Sigmoid colon (tissue), 7 donors: Measurements from ENCODE around the gene GARRE1. TPM values are rescaled to one million over a fixed set of nuclear protein-coding genes. Genes with fewer than 3 reads are reported as not detected.

Experiments used
- DNase-seq: peaks from one replicate; pipeline ENCODE4 v3.0.0-alpha.2; 2019
- H3K27ac ChIP-seq, 4 donors: fragments of 200-600 bp; sonication (generic); one replicate each; pipeline ENCODE4 v1.5.1; 2016 to 2019; ENCODE audit warnings: mild to moderate bottlenecking in 1 of 4
- H3K27me3 ChIP-seq, 3 donors: fragments of 200-600 bp; sonication (generic); one replicate each; pipeline ENCODE4 v1.5.1; 2019; ENCODE audit warnings: mild to moderate bottlenecking in 1 of 3
- H3K36me3 ChIP-seq, 4 donors: fragments of 200-600 bp; sonication (generic); one replicate each; pipeline ENCODE4 v1.5.1; 2016 to 2019
- H3K4me1 ChIP-seq, 4 donors: fragments of 200-600 bp; sonication (generic); one replicate each; pipeline ENCODE4 v1.5.1; 2017 to 2019
- H3K4me3 ChIP-seq, 4 donors: fragments of 200-600 bp; sonication (generic); one replicate each; pipeline ENCODE4 v1.5.1; 2017 to 2019; ENCODE audit warnings: mild to moderate bottlenecking in 2 of 4, moderate library complexity in 1 of 4
- H3K9me3 ChIP-seq, 4 donors: fragments of 200-600 bp in 3 of 4; sonication (generic) in 3 of 4; one replicate each; pipeline versions ENCODE4 v1.5.1 to v1.6.1; 2013 to 2019
- EP300 ChIP-seq, 4 donors: sonication (generic); formaldehyde crosslinking; IDR thresholded peaks; one replicate each; pipeline ENCODE4 v1.6.1; 2017; ENCODE audit warnings: antibody characterized with exemption in 4 of 4
- POLR2A ChIP-seq, 2 donors: fragments of 450-650 bp; IDR thresholded peaks; one replicate each; pipeline ENCODE4 v1.6.1; 2016; ENCODE audit warnings: antibody characterized with exemption in 2 of 2, mild to moderate bottlenecking in 2 of 2, moderate library complexity in 2 of 2
- POLR2AphosphoS5 ChIP-seq, 4 donors: sonication (generic); formaldehyde crosslinking; IDR thresholded peaks; one replicate each; pipeline ENCODE4 v1.6.1; 2017; ENCODE audit warnings: antibody characterized with exemption in 4 of 4
- WGBS, 2 donors: extraction: QIAGEN DNeasy Blood & Tissue Kit; methylation state at CpG; one replicate each; pipeline ENCODE4 v1.1.7; 2013; 5-methylcytosine and 5-hydroxymethylcytosine counted together
- intact Hi-C: fragments of 100-400 bp; cut with DNase I; formaldehyde crosslinking; loops from one replicate; pipeline ENCODE4 v1.15.1; 2023
- polyA plus RNA-seq, 3 donors: library from polyadenylated mRNA; stranded (reverse); fragments of 200-250 nt; gene quantifications; one replicate each; pipeline ENCODE4 v1.2.3, GENCODE V29; 2013
- total RNA-seq, 4 donors: library from RNA; depleted of rRNA; stranded (reverse); fragments of >200 nt; gene quantifications; one replicate each; pipeline ENCODE4 v1.1.0, GENCODE V29; 2016
- TF ChIP-seq, protein P1 (sequence below), 4 experiments: fragments of 450-650 bp in 3 of 4; fragments of 200-600 bp in 1 of 4; IDR thresholded peaks; one replicate each; pipeline ENCODE4 v1.5.1; 2016 to 2019; ENCODE audit warnings: antibody characterized with exemption in 4 of 4, mild to moderate bottlenecking in 3 of 4, moderate library complexity in 2 of 4
- donor health status: healthy with polysubstance abuse.
- donor health status: Bipolar disorder and iron deficiency.
- donor health status: healthy.

Gene GARRE1
- total and polyA plus RNA-seq, 7 donors, result 3.5 to 20.2 (median 11.1) TPM

DNA sequence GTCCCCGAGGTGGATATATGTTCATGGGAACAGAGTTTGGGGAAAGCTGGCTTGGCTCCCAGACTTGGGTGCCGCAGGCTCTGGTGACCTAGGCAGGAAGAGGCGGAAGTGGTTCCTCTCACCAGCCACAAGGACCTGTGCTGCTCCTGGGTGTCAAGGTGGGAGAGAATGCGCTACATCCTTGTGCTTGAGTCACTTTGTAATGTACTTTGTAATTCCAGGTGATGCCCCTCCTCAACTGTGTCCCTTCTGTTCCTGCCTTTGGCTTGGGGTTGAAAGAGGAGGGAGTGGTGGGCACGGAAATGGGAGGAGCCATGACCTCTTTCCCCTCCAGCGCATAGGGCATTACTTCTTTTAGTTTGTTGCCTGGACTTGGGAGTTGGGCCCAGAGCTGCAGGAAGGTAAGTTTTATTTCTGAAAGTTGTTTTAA lies 10.9 kb downstream of the GARRE1 start:
- WGBS, 2 donors, result 80% methylated on average over 6 of the region's 6 CpGs
- H3K4me3 ChIP-seq, result no peak overlapping the region
- H3K9me3 ChIP-seq, result no peaks in the 10 kb centered on the region
- no peaks in the 10 kb centered on the region for H3K27me3 ChIP-seq
- peak overlapping the region in 3 of 4 donors; percentile 8 to 59 (median 25) for H3K27ac ChIP-seq
- DNase-seq, result no peak
- peaks cover 0 to 38% (median 19%) of the 10 kb centered on the region in 4 donors for H3K4me1 ChIP-seq
- intact Hi-C loops, result no loop called here
- H3K36me3 ChIP-seq, result no peaks in the 10 kb centered on the region
- peak in 2 of 4 donors; percentile 15 to 36 for TF ChIP-seq POLR2AphosphoS5 (IDR thresholded peaks at IDR 0.05)
- TF ChIP-seq, protein P1, sequence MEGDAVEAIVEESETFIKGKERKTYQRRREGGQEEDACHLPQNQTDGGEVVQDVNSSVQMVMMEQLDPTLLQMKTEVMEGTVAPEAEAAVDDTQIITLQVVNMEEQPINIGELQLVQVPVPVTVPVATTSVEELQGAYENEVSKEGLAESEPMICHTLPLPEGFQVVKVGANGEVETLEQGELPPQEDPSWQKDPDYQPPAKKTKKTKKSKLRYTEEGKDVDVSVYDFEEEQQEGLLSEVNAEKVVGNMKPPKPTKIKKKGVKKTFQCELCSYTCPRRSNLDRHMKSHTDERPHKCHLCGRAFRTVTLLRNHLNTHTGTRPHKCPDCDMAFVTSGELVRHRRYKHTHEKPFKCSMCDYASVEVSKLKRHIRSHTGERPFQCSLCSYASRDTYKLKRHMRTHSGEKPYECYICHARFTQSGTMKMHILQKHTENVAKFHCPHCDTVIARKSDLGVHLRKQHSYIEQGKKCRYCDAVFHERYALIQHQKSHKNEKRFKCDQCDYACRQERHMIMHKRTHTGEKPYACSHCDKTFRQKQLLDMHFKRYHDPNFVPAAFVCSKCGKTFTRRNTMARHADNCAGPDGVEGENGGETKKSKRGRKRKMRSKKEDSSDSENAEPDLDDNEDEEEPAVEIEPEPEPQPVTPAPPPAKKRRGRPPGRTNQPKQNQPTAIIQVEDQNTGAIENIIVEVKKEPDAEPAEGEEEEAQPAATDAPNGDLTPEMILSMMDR (IDR thresholded peaks at IDR 0.05), result no peak
- no peak for TF ChIP-seq EP300 (IDR thresholded peaks at IDR 0.05)
- TF ChIP-seq POLR2A (IDR thresholded peaks at IDR 0.05), result no peak

DNA sequence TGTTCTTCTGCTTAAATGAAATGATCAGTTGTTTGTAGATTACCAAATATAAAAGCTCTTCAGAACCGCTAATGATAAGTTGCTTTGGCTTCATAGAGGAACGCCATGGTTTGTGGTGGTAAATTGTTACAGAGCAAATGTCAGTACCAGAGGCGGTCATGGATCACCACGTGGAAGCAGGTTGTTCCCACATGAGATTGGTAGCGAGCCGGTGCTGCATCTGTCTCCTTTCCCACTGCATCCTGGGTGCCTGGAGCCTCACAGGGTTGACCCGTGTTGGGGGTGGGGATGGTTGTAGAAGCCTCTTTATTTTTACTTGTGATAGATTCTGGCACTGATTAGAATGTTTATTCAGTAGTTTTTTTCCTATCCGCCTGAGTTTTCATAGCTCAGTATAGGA lies 14.7 kb downstream of the GARRE1 start:
- Histone ChIP-seq H3K27ac (peak overlapping the region in 3 of 4 donors; percentile 19 to 69 (median 47)), H3K9me3 (no peaks in the 10 kb centered on the region), H3K4me3 (no peak overlapping the region), H3K27me3 (no peaks in the 10 kb centered on the region), H3K4me1 (peaks cover 0 to 35% (median 9%) of the 10 kb centered on the region in 4 donors), H3K36me3 (no peaks in the 10 kb centered on the region)
- intact Hi-C loops, result no loop called here
- WGBS, 2 donors, result 71 to 72% methylated on average over 8 of the region's 8 CpGs
- DNase-seq, result no peak
- TF ChIP-seq POLR2A (IDR thresholded peaks at IDR 0.05) (no peak), EP300 (IDR thresholded peaks at IDR 0.05) (no peak), POLR2AphosphoS5 (IDR thresholded peaks at IDR 0.05) (no peak)
- TF ChIP-seq, protein P1 (IDR thresholded peaks at IDR 0.05), result no peak

DNA sequence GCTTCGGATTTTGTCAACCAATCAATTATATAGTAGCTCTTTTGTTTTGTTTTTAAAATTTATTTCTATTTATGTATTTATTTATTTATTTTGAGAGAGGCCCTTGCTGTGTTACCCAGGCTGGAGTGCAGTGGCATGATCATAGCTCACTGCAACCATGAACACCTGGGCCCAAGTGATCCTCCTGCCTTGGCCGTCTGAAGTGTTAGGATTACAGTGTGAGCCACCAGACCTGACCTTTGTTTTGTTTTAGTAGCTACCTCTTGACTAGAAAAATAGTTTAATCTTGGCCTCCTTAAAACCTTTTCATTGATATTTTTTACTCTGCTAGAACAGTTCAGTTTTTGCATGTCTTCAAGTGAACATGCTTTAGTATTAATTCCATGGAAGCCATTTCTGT lies 15.1 kb downstream of the GARRE1 start:
- 44% methylated on average over 2 of the region's 2 CpGs for WGBS, 2 donors
- H3K27ac ChIP-seq, result peak overlapping the region in 3 of 4 donors; percentile 19 to 69 (median 47)
- H3K9me3 ChIP-seq, result no peaks in the 10 kb centered on the region

DNA sequence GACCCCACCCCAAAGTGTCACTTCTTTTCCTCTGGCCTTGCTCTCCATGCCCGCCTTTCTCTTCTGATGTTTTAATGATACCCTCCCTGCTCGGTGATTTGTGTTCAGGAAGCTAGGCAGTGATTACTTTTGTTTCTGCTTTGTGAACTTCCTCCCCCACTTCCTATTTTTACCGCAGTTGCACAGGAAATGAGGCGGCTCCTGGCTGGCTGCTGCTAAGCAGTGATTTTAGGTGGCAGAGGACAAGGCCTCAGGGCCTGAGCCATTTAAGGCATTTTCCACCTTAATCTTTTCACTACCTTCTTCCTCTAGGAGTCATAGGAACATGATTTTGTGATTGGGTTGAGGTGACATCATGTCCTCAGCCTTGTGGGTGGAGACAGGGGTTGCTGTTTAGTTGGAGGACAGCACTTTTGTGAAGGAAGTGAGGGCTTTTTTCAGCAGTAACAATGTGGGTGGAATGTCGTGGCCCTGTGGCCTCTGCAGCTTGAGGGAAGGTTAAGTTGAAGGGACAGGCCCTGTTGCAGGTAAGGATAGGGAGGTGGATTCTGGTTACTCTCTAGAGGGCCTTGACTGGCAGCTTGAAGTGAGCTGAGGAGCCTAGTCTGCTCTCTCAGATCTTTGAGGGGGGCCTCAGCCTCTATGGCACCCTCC lies 15.7 kb downstream of the GARRE1 start:
- peak; percentile 11 to 62 (median 19) for TF ChIP-seq POLR2AphosphoS5 (IDR thresholded peaks at IDR 0.05)
- TF ChIP-seq EP300 (IDR thresholded peaks at IDR 0.05), result no peak
- 14 to 16% methylated on average over 5 of the region's 5 CpGs for WGBS, 2 donors
- intact Hi-C loops, result no loop called here
- Histone ChIP-seq H3K4me1 (peaks cover 0 to 42% (median 13%) of the 10 kb centered on the region in 4 donors), H3K27ac (peak overlapping the region; percentile 47 to 69 (median 52)), H3K36me3 (no peaks in the 10 kb centered on the region), H3K9me3 (no peaks in the 10 kb centered on the region), H3K4me3 (no peak overlapping the region), H3K27me3 (no peaks in the 10 kb centered on the region)
- peak; percentile 68 for DNase-seq

More for the DNA sequence above, 15.1 kb downstream of the GARRE1 start:
- TF ChIP-seq POLR2AphosphoS5 (IDR thresholded peaks at IDR 0.05) (no peak), POLR2A (IDR thresholded peaks at IDR 0.05) (no peak), EP300 (IDR thresholded peaks at IDR 0.05) (no peak)
- TF ChIP-seq, protein P1 (IDR thresholded peaks at IDR 0.05), result no peak
- Histone ChIP-seq H3K36me3 (no peaks in the 10 kb centered on the region), H3K27me3 (no peaks in the 10 kb centered on the region), H3K4me3 (no peak overlapping the region), H3K4me1 (peaks cover 0 to 37% (median 11%) of the 10 kb centered on the region in 4 donors)
- DNase-seq, result no peak
- intact Hi-C loops, result no loop called here

DNA sequence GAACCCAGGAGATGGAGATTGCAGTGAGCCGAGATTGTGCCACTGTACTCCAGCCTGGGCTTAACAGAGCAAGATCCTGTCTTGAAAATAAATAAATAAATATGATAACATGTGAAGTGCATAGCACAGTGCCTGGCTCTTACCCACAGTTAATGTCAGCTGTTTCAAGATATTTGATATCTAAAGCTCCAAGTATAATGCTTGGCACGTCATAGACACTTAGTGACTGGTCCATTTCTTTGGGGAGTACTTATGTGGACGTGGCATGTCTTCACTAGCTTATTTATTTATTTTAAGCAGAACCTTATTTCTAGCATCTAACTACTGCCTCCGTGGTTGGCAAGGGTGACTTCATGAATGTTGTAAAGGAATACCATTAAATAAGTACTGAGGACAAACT lies 18.8 kb downstream of the GARRE1 start:
- 88 to 93% methylated on average over 4 of the region's 4 CpGs for WGBS, 2 donors
- DNase-seq, result no peak
- H3K4me1 ChIP-seq, result peaks cover 0 to 42% (median 12%) of the 10 kb centered on the region in 4 donors
- H3K4me3 ChIP-seq, result no peak overlapping the region
- H3K27ac ChIP-seq, result no peak overlapping the region
- intact Hi-C loops, result no loop called here
- no peaks in the 10 kb centered on the region for H3K9me3 ChIP-seq
- no peaks in the 10 kb centered on the region for H3K36me3 ChIP-seq
- no peaks in the 10 kb centered on the region for H3K27me3 ChIP-seq
- TF ChIP-seq POLR2AphosphoS5 (IDR thresholded peaks at IDR 0.05), result no peak
- no peak for TF ChIP-seq POLR2A (IDR thresholded peaks at IDR 0.05)
- TF ChIP-seq, protein P1 (IDR thresholded peaks at IDR 0.05), result no peak
- no peak for TF ChIP-seq EP300 (IDR thresholded peaks at IDR 0.05)
